Measurements from ENCODE around the gene MUC3A.
"Not testable (repeated sequence)": the region's sequence is repeated elsewhere in the genome, so short reads cannot be mapped to it uniquely, and the experiment has no call there.

Gene MUC3A

GRCh38 chr7:100914208-100914878 lies 35.0 kb upstream of the MUC3A start:
- no peak for DNase-seq (ENCODE audit: low read depth)
- no peak overlapping the region for H3K4me3 ChIP-seq (ENCODE audit: low read depth, low read length)
- TF ChIP-seq CTCF (IDR thresholded peaks at IDR 0.05; ENCODE audit: low read depth, low read length, missing control alignments): no peak
- in situ Hi-C loops (cut with HindIII; ENCODE audit: low sequenced_read_pairs): no loop called here

DNA sequence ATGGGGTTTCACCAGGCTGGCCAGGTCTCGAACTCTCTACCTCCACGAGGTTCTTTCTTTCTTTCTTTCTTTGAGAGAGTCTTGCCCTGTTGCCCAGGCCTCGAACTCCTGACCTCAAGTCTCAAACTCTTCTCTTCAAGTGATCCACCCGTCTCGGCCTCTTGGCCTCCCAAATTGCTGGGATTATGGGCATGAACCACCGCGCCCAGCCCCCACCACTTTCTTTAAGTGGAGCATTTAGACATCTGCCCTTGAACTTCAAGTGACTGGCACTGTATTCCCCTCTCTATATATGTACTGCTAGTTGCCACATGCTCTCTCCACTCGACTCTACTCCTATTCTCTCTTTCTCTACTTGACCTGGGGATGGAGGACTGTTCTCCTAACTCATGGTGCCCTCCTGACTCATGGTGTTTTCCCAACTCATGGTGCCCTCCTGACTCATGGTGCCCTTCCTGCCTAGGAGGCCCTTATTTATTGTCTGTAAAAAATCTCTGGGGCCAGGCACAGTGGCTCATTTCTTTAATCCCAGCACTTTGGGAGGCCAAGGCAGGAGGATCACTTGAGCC lies 34.4 kb upstream of the MUC3A start:
- in situ Hi-C loops (cut with HindIII; ENCODE audit: low sequenced_read_pairs): no loop called here

DNA sequence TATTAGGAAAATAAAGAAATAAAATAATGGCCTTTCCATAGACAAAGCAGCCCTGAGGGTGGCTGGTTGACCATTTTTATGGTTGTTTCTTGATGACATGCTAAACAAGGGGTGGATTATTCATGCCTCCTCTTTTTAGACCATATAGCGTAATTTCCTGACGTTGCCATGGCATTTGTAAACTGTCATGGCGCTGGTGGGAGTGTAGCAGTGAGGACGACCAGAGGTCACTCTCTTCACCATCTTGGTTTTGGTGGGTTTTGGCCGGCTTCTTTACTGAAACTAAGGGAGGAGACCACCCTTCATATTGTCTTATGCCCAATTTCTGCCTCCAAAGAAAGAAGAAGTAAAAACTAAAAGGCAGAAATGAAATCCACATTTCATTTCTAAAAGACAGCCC lies 30.0 kb upstream of the MUC3A start:
- H3K4me3 ChIP-seq (ENCODE audit: low read depth, low read length); DNase-seq (ENCODE audit: low read depth); in situ Hi-C loops (cut with HindIII; ENCODE audit: low sequenced_read_pairs): not testable (repeated sequence)

More for the DNA sequence above, 34.4 kb upstream of the MUC3A start:
- DNase-seq (ENCODE audit: low read depth): no peak
- TF ChIP-seq CTCF (IDR thresholded peaks at IDR 0.05; ENCODE audit: low read depth, low read length, missing control alignments): no peak
- H3K4me3 ChIP-seq (ENCODE audit: low read depth, low read length): no peak overlapping the region

DNA sequence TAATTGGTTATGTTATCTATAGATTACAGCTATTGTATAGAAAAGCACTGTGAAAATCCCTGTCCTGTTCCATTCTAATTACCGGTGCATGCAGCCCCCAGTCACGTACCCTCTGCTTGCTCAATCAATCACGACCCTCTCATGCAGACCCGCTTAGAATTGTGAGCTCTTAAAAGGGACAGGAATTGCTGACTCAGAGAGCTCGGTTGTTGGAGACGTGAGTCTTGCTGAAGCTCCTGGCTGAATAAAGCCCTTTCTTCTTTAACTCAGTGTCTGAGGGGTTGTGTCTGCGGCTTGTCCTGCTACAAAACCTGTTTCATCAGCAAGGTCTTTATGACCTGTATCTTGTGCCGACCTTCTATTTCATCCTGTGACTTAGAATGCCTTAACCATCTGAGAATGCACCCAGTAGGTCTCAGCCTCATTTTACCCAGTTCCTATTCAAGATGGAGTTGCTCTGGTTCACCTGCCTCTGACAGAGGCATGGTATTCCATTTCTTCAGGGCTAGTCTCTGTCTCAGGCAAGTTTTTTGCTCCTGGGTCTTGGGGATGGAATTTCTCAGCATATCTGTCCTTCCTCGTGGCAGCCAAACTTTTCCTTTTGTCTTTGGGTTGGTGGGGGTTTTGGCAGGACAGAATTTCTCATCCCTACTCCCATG lies 29.4 kb upstream of the MUC3A start:
- in situ Hi-C loops (cut with HindIII; ENCODE audit: low sequenced_read_pairs); DNase-seq (ENCODE audit: low read depth); H3K4me3 ChIP-seq (ENCODE audit: low read depth, low read length): not testable (repeated sequence)

GRCh38 chr7:100921039-100921438 lies 28.3 kb upstream of the MUC3A start:
- in situ Hi-C loops (cut with HindIII; ENCODE audit: low sequenced_read_pairs): no loop called here
- no peak overlapping the region for H3K4me3 ChIP-seq (ENCODE audit: low read depth, low read length)
- DNase-seq (ENCODE audit: low read depth): no peak
- TF ChIP-seq CTCF (IDR thresholded peaks at IDR 0.05; ENCODE audit: low read depth, low read length, missing control alignments): no peak

- H3K4me3 ChIP-seq (ENCODE audit: low read depth, low read length); DNase-seq (ENCODE audit: low read depth); in situ Hi-C loops (cut with HindIII; ENCODE audit: low sequenced_read_pairs): not testable (repeated sequence)
Observed at GRCh38 chr7:100923616-100924015, 25.7 kb upstream of the MUC3A start.

DNA sequence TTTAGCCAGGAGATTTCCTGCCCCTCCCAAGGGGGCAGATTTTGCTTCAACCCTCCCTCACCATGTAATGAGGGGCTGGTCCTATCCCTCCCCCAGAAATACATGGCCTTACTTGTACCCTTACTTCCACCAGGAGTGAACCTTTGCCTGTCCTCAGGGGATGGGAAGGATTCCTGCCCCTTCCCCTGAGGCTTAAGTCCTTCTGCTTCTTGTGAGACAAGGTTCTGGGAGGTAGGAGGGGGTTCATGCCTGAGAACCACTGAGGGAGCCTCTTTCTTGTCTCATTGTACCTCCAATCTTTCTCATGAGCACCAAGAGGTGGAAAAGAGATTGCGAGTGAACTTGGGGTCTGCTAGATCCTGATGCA lies 19.5 kb upstream of the MUC3A start:
- in situ Hi-C loops (cut with HindIII; ENCODE audit: low sequenced_read_pairs): no loop called here
- DNase-seq (ENCODE audit: low read depth): no peak
- TF ChIP-seq CTCF (IDR thresholded peaks at IDR 0.05; ENCODE audit: low read depth, low read length, missing control alignments): no peak
- no peak overlapping the region for H3K4me3 ChIP-seq (ENCODE audit: low read depth, low read length)

- no peak overlapping the region for H3K4me3 ChIP-seq (ENCODE audit: low read depth, low read length)
- no peak for DNase-seq (ENCODE audit: low read depth)
- in situ Hi-C loops (cut with HindIII; ENCODE audit: low sequenced_read_pairs): no loop called here
- TF ChIP-seq CTCF (IDR thresholded peaks at IDR 0.05; ENCODE audit: low read depth, low read length, missing control alignments): no peak
Observed at GRCh38 chr7:100933734-100934133, 15.6 kb upstream of the MUC3A start.

GRCh38 chr7:100935381-100935780 lies 14.0 kb upstream of the MUC3A start:
- in situ Hi-C loops (cut with HindIII; ENCODE audit: low sequenced_read_pairs); DNase-seq (ENCODE audit: low read depth); H3K4me3 ChIP-seq (ENCODE audit: low read depth, low read length): not testable (repeated sequence)

GRCh38 chr7:100936167-100936566 lies 13.2 kb upstream of the MUC3A start:
- in situ Hi-C loops (cut with HindIII; ENCODE audit: low sequenced_read_pairs); H3K4me3 ChIP-seq (ENCODE audit: low read depth, low read length); DNase-seq (ENCODE audit: low read depth): not testable (repeated sequence)
